Sigmoid colon (tissue), 4 donors: ENCODE results near the gene MAEA.

ENCODE experiments used
- POLR2A ChIP-seq, 2 donors: fragments of 450-650 bp; IDR thresholded peaks; one replicate each; pipeline ENCODE4 v1.6.1; 2016; ENCODE audit warnings: antibody characterized with exemption in 2 of 2, mild to moderate bottlenecking in 2 of 2, moderate library complexity in 2 of 2
- POLR2AphosphoS5 ChIP-seq, 4 donors: sonication (generic); formaldehyde crosslinking; IDR thresholded peaks; one replicate each; pipeline ENCODE4 v1.6.1; 2017; ENCODE audit warnings: antibody characterized with exemption in 4 of 4

DNA sequence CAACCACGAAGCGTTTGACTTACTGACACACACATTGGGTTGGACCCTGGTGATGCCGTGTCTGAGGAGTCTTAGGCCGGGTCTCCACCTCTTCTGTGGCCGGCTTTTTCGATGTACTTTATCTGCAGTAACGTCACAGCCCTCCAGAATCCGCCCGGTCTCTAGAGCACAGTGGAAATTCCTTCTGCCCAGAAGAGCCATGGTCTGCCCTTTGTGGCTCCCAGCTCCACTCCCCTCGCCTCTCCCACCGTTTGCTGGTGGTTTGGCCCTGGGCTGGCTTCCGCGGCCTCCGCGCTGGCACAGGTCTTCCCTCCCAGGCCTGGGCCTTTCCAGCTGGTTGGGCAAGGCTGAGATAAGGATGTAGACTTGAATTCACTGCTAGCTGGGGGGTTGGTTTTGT is 4.3 kb downstream of the MAEA start:
- TF ChIP-seq POLR2A (IDR thresholded peaks at IDR 0.05): no peak
- TF ChIP-seq POLR2AphosphoS5 (IDR thresholded peaks at IDR 0.05): no peak
